ENCODE results near the gene DUSP6. TPM values are rescaled to one million over a fixed set of nuclear protein-coding genes. Genes with fewer than 3 reads are reported as not detected.

Gene DUSP6
- total and polyA plus RNA-seq, 2 of the 8 experiments (the other 6 are each of a cell fraction or from before 2014, with no cell fraction given), result 99.3 to 179 TPM

GRCh38 chr12:89379148-89379838, 27.0 kb upstream of the DUSP6 start:
- ChIA-PET CTCF (ENCODE audit: partially characterized antibody) (interaction anchor here (1.1 to 1.3 kb wide), 2 partner anchors 10 to 42 kb away, joined by 3 to 4 read pairs; no protein-coding TSS in a partner anchor), POLR2A (ENCODE audit: partially characterized antibody) (interaction anchor here (5.2 kb wide), 1 partner anchor 26 kb away, joined by 29 read pairs; the partner anchor contains the start of gene DUSP6)
- no peak overlapping the region for H3K9ac ChIP-seq (replicated peaks in 1 of 4; ENCODE audit: extremely low read depth in 1 of 4, low read depth in 3 of 4, low read length in 3 of 4)
- no peaks in the 10 kb centered on the region for H3K27me3 ChIP-seq (replicated peaks in 1 of 4; ENCODE audit: control insufficient read depth in 3 of 4, extremely low read depth in 1 of 4, insufficient read depth in 3 of 4, low read length in 3 of 4)
- H2AFZ ChIP-seq (ENCODE audit: low read length), result no peak overlapping the region
- H3K23ac ChIP-seq (ENCODE audit: insufficient read length), result no peak overlapping the region
- H2BK12ac ChIP-seq (ENCODE audit: low read depth, low read length), result no peak overlapping the region
- no peaks in the 10 kb centered on the region for H3K36me3 ChIP-seq (ENCODE audit: control insufficient read depth in 2 of 4, insufficient read depth in 4 of 4, low read length in 3 of 4)
- no peak overlapping the region for H3K14ac ChIP-seq (ENCODE audit: insufficient read length)
- H3K23me2 ChIP-seq (ENCODE audit: low read depth, low read length), result no peaks in the 10 kb centered on the region
- no peak for FAIRE-seq
- no peaks in the 10 kb centered on the region for H3K9me3 ChIP-seq (ENCODE audit: insufficient read depth in 2 of 2, low read depth in 1 of 2, low read length in 1 of 2)
- no peak overlapping the region for H2BK120ac ChIP-seq (replicated peaks; ENCODE audit: low read depth, low read length)
- no peak overlapping the region for H2BK15ac ChIP-seq (ENCODE audit: low read length)
- no peak overlapping the region for H3K27ac ChIP-seq (ENCODE audit: low read depth, low read length)
- no peak overlapping the region for H4K91ac ChIP-seq (replicated peaks; ENCODE audit: insufficient read length, low read length)
- no peak overlapping the region for H3K18ac ChIP-seq (ENCODE audit: extremely low read depth, low read length)
- peaks cover 2 to 7% (median 4%) of the 10 kb centered on the region in 4 experiments; a peak in 6 of 7 replicates for H3K4me1 ChIP-seq (replicated peaks in 1 of 4; ENCODE audit: control insufficient read depth in 3 of 4, insufficient read depth in 4 of 4, low read length in 3 of 4)
- no peak overlapping the region for H2BK20ac ChIP-seq (ENCODE audit: low read length)
- no peaks in the 10 kb centered on the region for H3K79me2 ChIP-seq (ENCODE audit: control insufficient read depth in 1 of 2, insufficient read depth in 2 of 2, low read length in 2 of 2)
- H4K8ac ChIP-seq (ENCODE audit: extremely low read depth, insufficient read depth, low read length), result no peak overlapping the region
- no peak overlapping the region for H3K4ac ChIP-seq (replicated peaks; ENCODE audit: insufficient read length, low read depth, low read length)
- no peak overlapping the region for H3K56ac ChIP-seq (replicated peaks; ENCODE audit: insufficient read length, low read depth, low read length)
- H3K79me1 ChIP-seq (ENCODE audit: low read depth, low read length), result no peaks in the 10 kb centered on the region
- DNase-seq (ENCODE audit: low read depth in 1 of 2, low spot score in 2 of 2), result no peak
- H3K4me3 ChIP-seq (ENCODE audit: extremely low read depth in 1 of 4, insufficient read depth in 2 of 4, low read depth in 3 of 4, low read length in 4 of 4), result no peak overlapping the region
- WGBS, 2 experiments (ENCODE audit: extremely low coverage in 1 of 2, insufficient coverage in 1 of 2, insufficient read length in 1 of 2, insufficient replicate concordance in 2 of 2, low coverage in 1 of 2, low lambda C conversion rate in 2 of 2, missing lambda C conversion rate in 1 of 2), result 88% methylated on average over 6 of the region's 6 CpGs; no CpG with 5 or more reads in 1 of the 2 experiments
- H2AK5ac ChIP-seq (ENCODE audit: low read depth, low read length), result no peak overlapping the region
- H3K4me2 ChIP-seq (ENCODE audit: insufficient read depth in 1 of 2, low read depth in 2 of 2, low read length in 2 of 2), result no peak overlapping the region
- no peak overlapping the region for H4K5ac ChIP-seq (ENCODE audit: insufficient read length, low read depth, low read length)
- no peaks in the 10 kb centered on the region for H4K20me1 ChIP-seq (replicated peaks in 1 of 2; ENCODE audit: control insufficient read depth in 1 of 2, insufficient read depth in 2 of 2, low read length in 2 of 2)
- no peak overlapping the region for H2BK5ac ChIP-seq (ENCODE audit: low read depth, low read length)
- TF ChIP-seq SP1 (IDR thresholded peaks at IDR 0.05; ENCODE audit: low read depth, low read length) (0 out of 2 replicates have a peak, but pooled peaks have one; percentile 16), TAF1 (IDR thresholded peaks at IDR 0.05; ENCODE audit: low read depth, low read length) (no peak)
